PFSK-1 (cell line): ENCODE results near the gene GRXCR2.

Source experiments
- FOXP2 ChIP-seq: optimal IDR thresholded peaks from 2 replicates; pipeline ENCODE3; 2011; ENCODE audit warnings: borderline replicate concordance, control low read depth, inconsistent platforms; ENCODE audit not compliant: insufficient read depth; ENCODE audit errors: extremely low read length, extremely low read depth
- POLR2AphosphoS5 ChIP-seq: IDR thresholded peaks from 2 replicates; pipeline ENCODE4 v1.6.1; 2012; ENCODE audit warnings: low read depth, mild to moderate bottlenecking, control low read depth, low read length, moderate library complexity
- SIN3A ChIP-seq: IDR thresholded peaks from 2 replicates; pipeline ENCODE4 v1.6.1; 2012; ENCODE audit warnings: mild to moderate bottlenecking, low read length, moderate library complexity, borderline replicate concordance; ENCODE audit not compliant: insufficient read depth
- TAF1 ChIP-seq: IDR thresholded peaks from 2 replicates; pipeline ENCODE4 v1.6.1; 2012; ENCODE audit warnings: low read length, control low read depth, borderline replicate concordance; ENCODE audit not compliant: insufficient read depth
- TF ChIP-seq, protein P1 (sequence below), 2 experiments: IDR thresholded peaks; 2 replicates each; pipeline versions ENCODE4 v1.6.1 to v1.8.0; 2011 to 2012; ENCODE audit warnings: low read depth in 2 of 2, low read length in 2 of 2, control low read depth in 1 of 2, inconsistent platforms in 1 of 2, mild to moderate bottlenecking in 1 of 2, moderate library complexity in 1 of 2; ENCODE audit not compliant: insufficient read depth in 1 of 2

DNA sequence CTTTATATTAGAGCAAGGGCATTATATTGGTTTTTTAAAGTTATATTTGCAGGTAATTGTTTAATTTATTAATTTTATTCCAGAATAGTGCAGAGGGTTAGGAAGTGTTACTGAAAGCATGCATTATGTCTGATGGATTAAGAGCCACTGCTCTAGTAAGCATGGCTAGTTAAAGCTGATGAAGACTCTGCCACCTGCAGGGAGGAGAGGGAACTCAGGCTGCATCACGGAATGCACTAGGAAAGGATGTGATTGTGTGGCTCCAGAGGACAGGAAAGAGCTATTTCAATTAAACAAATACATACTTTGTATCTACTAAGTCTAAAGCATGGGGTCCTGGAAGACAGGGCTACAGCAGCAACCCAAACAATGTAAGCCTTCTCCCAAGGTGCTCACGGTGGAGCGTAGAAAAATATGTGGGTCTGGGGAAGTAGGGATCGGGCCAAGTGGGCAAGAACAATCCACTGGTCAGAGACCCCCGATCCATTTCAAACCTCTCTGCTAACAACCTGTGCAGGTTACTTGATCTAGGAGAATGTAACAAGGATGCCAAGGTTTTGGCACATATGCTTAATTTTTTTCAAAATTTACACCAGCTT, 15.3 kb upstream of the GRXCR2 start:
- TF ChIP-seq, protein P1, sequence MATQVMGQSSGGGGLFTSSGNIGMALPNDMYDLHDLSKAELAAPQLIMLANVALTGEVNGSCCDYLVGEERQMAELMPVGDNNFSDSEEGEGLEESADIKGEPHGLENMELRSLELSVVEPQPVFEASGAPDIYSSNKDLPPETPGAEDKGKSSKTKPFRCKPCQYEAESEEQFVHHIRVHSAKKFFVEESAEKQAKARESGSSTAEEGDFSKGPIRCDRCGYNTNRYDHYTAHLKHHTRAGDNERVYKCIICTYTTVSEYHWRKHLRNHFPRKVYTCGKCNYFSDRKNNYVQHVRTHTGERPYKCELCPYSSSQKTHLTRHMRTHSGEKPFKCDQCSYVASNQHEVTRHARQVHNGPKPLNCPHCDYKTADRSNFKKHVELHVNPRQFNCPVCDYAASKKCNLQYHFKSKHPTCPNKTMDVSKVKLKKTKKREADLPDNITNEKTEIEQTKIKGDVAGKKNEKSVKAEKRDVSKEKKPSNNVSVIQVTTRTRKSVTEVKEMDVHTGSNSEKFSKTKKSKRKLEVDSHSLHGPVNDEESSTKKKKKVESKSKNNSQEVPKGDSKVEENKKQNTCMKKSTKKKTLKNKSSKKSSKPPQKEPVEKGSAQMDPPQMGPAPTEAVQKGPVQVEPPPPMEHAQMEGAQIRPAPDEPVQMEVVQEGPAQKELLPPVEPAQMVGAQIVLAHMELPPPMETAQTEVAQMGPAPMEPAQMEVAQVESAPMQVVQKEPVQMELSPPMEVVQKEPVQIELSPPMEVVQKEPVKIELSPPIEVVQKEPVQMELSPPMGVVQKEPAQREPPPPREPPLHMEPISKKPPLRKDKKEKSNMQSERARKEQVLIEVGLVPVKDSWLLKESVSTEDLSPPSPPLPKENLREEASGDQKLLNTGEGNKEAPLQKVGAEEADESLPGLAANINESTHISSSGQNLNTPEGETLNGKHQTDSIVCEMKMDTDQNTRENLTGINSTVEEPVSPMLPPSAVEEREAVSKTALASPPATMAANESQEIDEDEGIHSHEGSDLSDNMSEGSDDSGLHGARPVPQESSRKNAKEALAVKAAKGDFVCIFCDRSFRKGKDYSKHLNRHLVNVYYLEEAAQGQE (IDR thresholded peaks at IDR 0.05; ENCODE audit: insufficient read depth in 1 of 2, low read depth in 2 of 2, low read length in 2 of 2) = no peak
- TF ChIP-seq POLR2AphosphoS5 = no peak
- TF ChIP-seq SIN3A = no peak
- no peak for TF ChIP-seq FOXP2
- TF ChIP-seq TAF1 = no peak
